ENCODE results near the gene DBNL.

DNA sequence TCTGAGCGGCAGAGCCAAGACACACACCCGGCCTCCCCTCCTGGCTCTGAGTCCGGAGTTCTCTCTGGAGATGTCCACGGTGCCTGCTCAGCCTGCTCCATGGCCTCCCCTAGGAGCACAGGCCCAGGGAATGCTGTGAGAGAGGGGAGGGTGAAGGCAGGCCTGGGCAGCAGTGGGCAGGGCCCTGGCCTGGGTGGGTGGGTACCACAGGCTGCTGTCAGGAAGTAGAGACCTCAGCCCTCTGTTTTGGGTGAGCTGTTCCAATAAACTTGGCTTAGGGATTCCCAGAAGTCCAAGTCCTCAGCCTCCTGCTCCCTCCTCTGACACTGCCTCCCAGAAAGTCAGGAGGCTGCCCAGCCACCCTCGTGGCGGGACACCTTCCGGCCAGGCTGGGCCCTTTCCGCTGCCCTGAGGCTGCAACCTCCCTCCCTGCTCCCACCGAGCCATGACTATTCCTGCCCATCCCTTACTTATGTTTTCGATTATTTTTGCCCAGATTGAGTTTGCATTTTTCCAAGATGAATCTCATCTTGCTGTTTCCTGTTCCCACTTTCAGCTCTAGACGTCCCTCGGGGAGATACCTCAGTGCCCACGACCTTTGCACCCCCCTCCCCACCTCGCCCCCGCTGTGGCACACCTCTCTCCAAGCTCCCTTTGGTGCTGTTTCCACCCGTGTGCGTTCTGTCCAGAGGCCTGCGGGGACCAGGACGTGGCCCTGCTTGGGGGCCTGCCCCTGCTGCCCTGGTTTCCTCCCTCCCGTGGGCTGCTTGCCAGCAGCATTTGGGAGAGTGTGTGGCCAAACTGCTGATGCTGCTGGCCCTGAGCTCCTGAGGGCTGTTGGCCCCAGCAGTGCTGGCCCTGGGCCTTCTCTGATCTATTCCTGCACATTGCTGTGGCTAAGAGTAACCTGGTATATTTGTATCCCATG is 43.7 kb downstream of the DBNL start:
- TF ChIP-seq POLR2A (IDR thresholded peaks at IDR 0.05), result no peak
- TF ChIP-seq, protein P1, sequence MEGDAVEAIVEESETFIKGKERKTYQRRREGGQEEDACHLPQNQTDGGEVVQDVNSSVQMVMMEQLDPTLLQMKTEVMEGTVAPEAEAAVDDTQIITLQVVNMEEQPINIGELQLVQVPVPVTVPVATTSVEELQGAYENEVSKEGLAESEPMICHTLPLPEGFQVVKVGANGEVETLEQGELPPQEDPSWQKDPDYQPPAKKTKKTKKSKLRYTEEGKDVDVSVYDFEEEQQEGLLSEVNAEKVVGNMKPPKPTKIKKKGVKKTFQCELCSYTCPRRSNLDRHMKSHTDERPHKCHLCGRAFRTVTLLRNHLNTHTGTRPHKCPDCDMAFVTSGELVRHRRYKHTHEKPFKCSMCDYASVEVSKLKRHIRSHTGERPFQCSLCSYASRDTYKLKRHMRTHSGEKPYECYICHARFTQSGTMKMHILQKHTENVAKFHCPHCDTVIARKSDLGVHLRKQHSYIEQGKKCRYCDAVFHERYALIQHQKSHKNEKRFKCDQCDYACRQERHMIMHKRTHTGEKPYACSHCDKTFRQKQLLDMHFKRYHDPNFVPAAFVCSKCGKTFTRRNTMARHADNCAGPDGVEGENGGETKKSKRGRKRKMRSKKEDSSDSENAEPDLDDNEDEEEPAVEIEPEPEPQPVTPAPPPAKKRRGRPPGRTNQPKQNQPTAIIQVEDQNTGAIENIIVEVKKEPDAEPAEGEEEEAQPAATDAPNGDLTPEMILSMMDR (IDR thresholded peaks at IDR 0.05), result no peak
